Measurements from ENCODE around the gene TNFRSF8. TPM values are rescaled to one million over a fixed set of nuclear protein-coding genes. Genes with fewer than 3 reads are reported as not detected.

TNFRSF8 gene
- total and polyA plus RNA-seq, 2 of the 4 experiments (the other 2 are of a cell fraction) = under 0.01 to 0.31 TPM

DNA sequence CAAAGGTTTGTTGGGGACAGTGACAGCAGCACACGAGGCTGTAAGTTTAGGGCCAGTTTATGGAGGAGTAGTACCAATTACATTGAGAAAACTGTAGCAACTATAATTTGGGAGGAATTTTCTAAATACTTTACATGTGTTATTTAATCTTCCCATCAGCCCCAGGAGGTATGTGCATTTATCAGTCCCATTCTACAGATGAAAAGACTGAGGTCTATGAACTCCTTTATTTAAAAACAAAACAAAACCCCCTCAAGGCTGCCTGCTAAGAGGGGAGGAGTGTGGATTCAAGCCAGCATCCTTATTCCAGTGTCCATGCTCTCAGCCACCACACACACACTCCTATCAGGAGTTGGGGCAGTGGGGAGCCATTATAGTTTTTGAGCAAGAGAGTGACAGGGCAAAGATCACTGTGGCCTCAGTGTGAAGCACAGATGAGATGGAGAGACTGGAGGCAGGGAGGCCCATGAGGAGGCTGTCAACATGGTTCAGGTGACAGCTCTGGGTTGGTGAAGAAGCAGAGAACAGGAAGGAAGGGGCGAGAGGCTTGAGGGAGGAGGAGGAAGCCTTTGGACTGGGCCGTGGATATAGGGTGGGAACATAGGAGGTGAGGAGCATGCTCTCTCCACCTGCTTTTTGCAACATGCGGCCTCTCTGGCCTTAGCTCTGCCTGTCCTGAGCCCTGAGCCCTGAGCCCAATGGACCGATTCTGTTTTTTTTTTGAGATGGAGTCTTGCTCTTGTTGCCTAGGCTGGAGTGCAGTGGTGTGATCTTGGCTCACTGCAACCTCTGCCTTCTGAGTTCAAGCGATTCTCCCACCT is 113.4 kb downstream of the TNFRSF8 start:
- Histone ChIP-seq H3K23ac (ENCODE audit: low read depth, low read length) (no peak overlapping the region), H3K36me3 (ENCODE audit: control insufficient read depth, insufficient read depth, low read length) (no peaks in the 10 kb centered on the region), H3K4ac (ENCODE audit: low read depth, low read length) (peak overlapping the region; percentile 22; the same call in 1 of the 2 replicates), H2AK9ac (replicated peaks; ENCODE audit: low read depth, low read length, poor library complexity) (no peak overlapping the region), H4K8ac (ENCODE audit: low read depth in 2 of 2, low read length in 2 of 2) (no peak overlapping the region), H3K4me3 (ENCODE audit: insufficient read depth, low read depth, low read length) (no peak overlapping the region), H3K14ac (replicated peaks; ENCODE audit: low read depth, low read length) (0 out of 2 replicates have a peak overlapping the region, but pooled peaks have one; percentile 14), H2BK15ac (ENCODE audit: low read depth, low read length) (0 out of 3 replicates have a peak overlapping the region, but pooled peaks have one; percentile 9), H3K27ac (ENCODE audit: insufficient read depth, low read length) (no peak overlapping the region), H2BK20ac (ENCODE audit: low read depth, low read length) (no peak overlapping the region), H3K9ac (ENCODE audit: low read depth, low read length) (no peak overlapping the region), H3K79me1 (ENCODE audit: low read depth in 1 of 2, low read length in 2 of 2) (peaks cover 6 to 13% of the 10 kb centered on the region in 2 experiments; a peak in 1 of 4 replicates), H2AK5ac (ENCODE audit: low read depth, low read length) (0 out of 2 replicates have a peak overlapping the region, but pooled peaks have one; percentile 24), H4K91ac (ENCODE audit: insufficient read depth, low read depth, low read length) (no peak overlapping the region), H2AFZ (replicated peaks; ENCODE audit: low read length, poor library complexity) (no peak overlapping the region), H4K20me1 (ENCODE audit: insufficient read depth, low read length) (no peaks in the 10 kb centered on the region), H3K4me2 (ENCODE audit: low read depth, low read length) (no peak overlapping the region), H3K27me3 (ENCODE audit: control insufficient read depth, insufficient read depth, low read length) (no peaks in the 10 kb centered on the region), H3K56ac (ENCODE audit: extremely low read depth, insufficient read depth, low read length) (no peak overlapping the region), H3K9me1 (ENCODE audit: insufficient read depth, low read length) (peaks cover 11% of the 10 kb centered on the region), H3K9me3 (ENCODE audit: control insufficient read depth, insufficient read depth, low read length) (no peaks in the 10 kb centered on the region), H4K5ac (ENCODE audit: low read depth, low read length) (0 out of 2 replicates have a peak overlapping the region, but pooled peaks have one; percentile 25), H3K4me1 (ENCODE audit: control insufficient read depth, insufficient read depth, low read length) (peaks cover 29% of the 10 kb centered on the region), H3K18ac (ENCODE audit: low read depth, low read length) (no peak overlapping the region), H2BK5ac (ENCODE audit: low read depth, low read length, poor library complexity, severe bottlenecking) (no peak overlapping the region), H2BK120ac (ENCODE audit: low read depth, low read length) (peak overlapping the region; percentile 13; the same call in 1 of the 2 replicates)
- dilution Hi-C loops (cut with HindIII; ENCODE audit: low sequenced_read_pairs, unreplicated experiment) (no loop called here), in situ Hi-C loops (cut with MboI; ENCODE audit: low sequenced_read_pairs) (no loop called here), intact Hi-C loops (cut with micrococcal nuclease) (no loop called here)
- WGBS, 2 experiments (ENCODE audit: extremely low coverage in 2 of 2, insufficient read length in 1 of 2) = 100% methylated on average over 1 of the region's 6 CpGs; no CpG with 5 or more reads in 1 of the 2 experiments
- no peak for TF ChIP-seq MXI1 (IDR thresholded peaks at IDR 0.05; ENCODE audit: borderline replicate concordance, low read depth, low read length)
- no peak for TF ChIP-seq POLR2A (IDR thresholded peaks at IDR 0.05; ENCODE audit: low read depth, low read length)
- TF ChIP-seq, protein P1, sequence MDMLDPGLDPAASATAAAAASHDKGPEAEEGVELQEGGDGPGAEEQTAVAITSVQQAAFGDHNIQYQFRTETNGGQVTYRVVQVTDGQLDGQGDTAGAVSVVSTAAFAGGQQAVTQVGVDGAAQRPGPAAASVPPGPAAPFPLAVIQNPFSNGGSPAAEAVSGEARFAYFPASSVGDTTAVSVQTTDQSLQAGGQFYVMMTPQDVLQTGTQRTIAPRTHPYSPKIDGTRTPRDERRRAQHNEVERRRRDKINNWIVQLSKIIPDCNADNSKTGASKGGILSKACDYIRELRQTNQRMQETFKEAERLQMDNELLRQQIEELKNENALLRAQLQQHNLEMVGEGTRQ (IDR thresholded peaks at IDR 0.05; ENCODE audit: low read depth, low read length) = no peak
- no peak for TF ChIP-seq MAZ (IDR thresholded peaks at IDR 0.05; ENCODE audit: borderline replicate concordance, low read depth, low read length)
- no peak for TF ChIP-seq MAFK (IDR thresholded peaks at IDR 0.05; ENCODE audit: low read depth, low read length)
- ATAC-seq (ENCODE audit: low read depth) = no peak
- DNase-seq = no peak
- POLR2A ChIA-PET (ENCODE audit: unreplicated experiment) = no interaction called here
- CTCF ChIA-PET = no interaction called here
- BruUV-seq (replicated peaks) = no TSS peak

Measured in IMR-90 (cell line).